Spleen (tissue), 11 donors: ENCODE measurements around the gene RD3L. TPM values are rescaled to one million over a fixed set of nuclear protein-coding genes. Genes with fewer than 3 reads are reported as not detected.
A peak's percentile ranks its signal among the peaks of the same experiment; 100 is the strongest.

Experiments used
- DNase-seq: peaks from one replicate; pipeline ENCODE4 v3.0.0-alpha.2; 2020
- H3K27ac ChIP-seq, 8 donors: fragments of 200-600 bp; sonication (generic) in 7 of 8; 1 replicate in 4 of 8; 2 replicates in 4 of 8; pipeline versions ENCODE4 v1.5.0 to v1.8.0; 2016 to 2021; ENCODE audit warnings: inconsistent platforms in 4 of 8, mild to moderate bottlenecking in 4 of 8, moderate library complexity in 1 of 8
- H3K27me3 ChIP-seq, 7 donors: fragments of 200-600 bp; sonication (generic) in 6 of 7; replicated peaks in 1 of 7; 1 replicate in 4 of 7; 2 replicates in 3 of 7; pipeline versions ENCODE4 v1.5.0 to v1.8.0; 2016 to 2021; ENCODE audit warnings: inconsistent platforms in 3 of 7, mild to moderate bottlenecking in 1 of 7
- H3K36me3 ChIP-seq, 6 donors: fragments of 200-600 bp; sonication (generic) in 5 of 6; 1 replicate in 4 of 6; 2 replicates in 2 of 6; pipeline versions ENCODE4 v1.5.0 to v1.8.0; 2016 to 2021; ENCODE audit warnings: inconsistent platforms in 2 of 6
- H3K4me1 ChIP-seq, 6 donors: fragments of 200-600 bp; sonication (generic) in 5 of 6; 1 replicate in 3 of 6; 2 replicates in 3 of 6; pipeline versions ENCODE4 v1.5.0 to v1.8.0; 2016 to 2021; ENCODE audit warnings: inconsistent platforms in 3 of 6
- H3K4me3 ChIP-seq, 8 donors: fragments of 200-600 bp; sonication (generic) in 7 of 8; 1 replicate in 4 of 8; 2 replicates in 4 of 8; pipeline versions ENCODE4 v1.5.0 to v1.8.0; 2016 to 2021; ENCODE audit warnings: inconsistent platforms in 4 of 8, mild to moderate bottlenecking in 4 of 8, moderate library complexity in 2 of 8
- H3K9me3 ChIP-seq, 8 donors: fragments of 200-600 bp; sonication (generic) in 7 of 8; 1 replicate in 4 of 8; 2 replicates in 4 of 8; pipeline versions ENCODE4 v1.5.0 to v1.8.0; 2016 to 2021; ENCODE audit warnings: inconsistent platforms in 4 of 8
- POLR2A ChIP-seq, 3 donors: fragments of 450-650 bp; IDR thresholded peaks; one replicate each; pipeline ENCODE4 v1.5.1; 2017; ENCODE audit warnings: antibody characterized with exemption in 3 of 3, mild to moderate bottlenecking in 1 of 3
- POLR2AphosphoS5 ChIP-seq, 3 donors: sonication (generic); formaldehyde crosslinking; IDR thresholded peaks; one replicate each; pipeline ENCODE4 v1.5.1; 2017; ENCODE audit warnings: antibody characterized with exemption in 3 of 3
- WGBS, 5 donors: extraction: QIAGEN DNeasy Blood & Tissue Kit in 3 of 5; methylation state at CpG; one replicate each; pipeline versions ENCODE4 v1.1.5 to v1.1.7; 2013 to 2018; 5-methylcytosine and 5-hydroxymethylcytosine counted together
- intact Hi-C: fragments of 100-400 bp; cut with DNase I; formaldehyde crosslinking; loops from one replicate; pipeline ENCODE4 v1.15.0; 2023; ENCODE audit warnings: low total_unique reads
- polyA plus RNA-seq, 3 donors: library from polyadenylated mRNA; stranded (reverse); fragments of 200-250 nt; gene quantifications; one replicate each; pipeline ENCODE4 v1.2.1, GENCODE V29; 2013
- total RNA-seq, 7 donors: library from RNA; depleted of rRNA in 3 of 7; stranded (reverse); fragments of >200 nt in 3 of 7; fragmentation: NEBNext Ultra II Directional in 4 of 7; extraction: Animal tissue kit (Norgen Biotek cat#: 25700) in 4 of 7; gene quantifications; one replicate each; pipeline versions ENCODE4 v1.1.0 to v1.2.1, GENCODE V29; 2016 to 2021
- TF ChIP-seq, protein P1 (sequence below), 11 experiments: fragments of 200-600 bp in 7 of 11; fragments of 450-650 bp in 4 of 11; sonication (generic) in 4 of 11; IDR thresholded peaks in 8 of 11; conservative IDR thresholded peaks in 3 of 11; 1 replicate in 7 of 11; 2 replicates in 4 of 11; pipeline versions ENCODE4 v1.4.0 to v1.8.0; 2016 to 2021; ENCODE audit warnings: antibody characterized with exemption in 11 of 11, inconsistent platforms in 4 of 11, mild to moderate bottlenecking in 1 of 11
- donor health status: healthy with polysubstance abuse.
- donor health status: DM: no; HTN: no; CAD: no; lungs with moderate emphysema.
- donor health status: DM: no; HTN: no; CAD: no.
- donor health status: Bipolar disorder and iron deficiency.
- donor health status: healthy.
- donor health status: DM: no; HTN: no; CAD: no.
- donor health status: DM: yes; HTN: yes; CAD: no.

RD3L gene
- total and polyA plus RNA-seq, 10 donors, result not detected

DNA sequence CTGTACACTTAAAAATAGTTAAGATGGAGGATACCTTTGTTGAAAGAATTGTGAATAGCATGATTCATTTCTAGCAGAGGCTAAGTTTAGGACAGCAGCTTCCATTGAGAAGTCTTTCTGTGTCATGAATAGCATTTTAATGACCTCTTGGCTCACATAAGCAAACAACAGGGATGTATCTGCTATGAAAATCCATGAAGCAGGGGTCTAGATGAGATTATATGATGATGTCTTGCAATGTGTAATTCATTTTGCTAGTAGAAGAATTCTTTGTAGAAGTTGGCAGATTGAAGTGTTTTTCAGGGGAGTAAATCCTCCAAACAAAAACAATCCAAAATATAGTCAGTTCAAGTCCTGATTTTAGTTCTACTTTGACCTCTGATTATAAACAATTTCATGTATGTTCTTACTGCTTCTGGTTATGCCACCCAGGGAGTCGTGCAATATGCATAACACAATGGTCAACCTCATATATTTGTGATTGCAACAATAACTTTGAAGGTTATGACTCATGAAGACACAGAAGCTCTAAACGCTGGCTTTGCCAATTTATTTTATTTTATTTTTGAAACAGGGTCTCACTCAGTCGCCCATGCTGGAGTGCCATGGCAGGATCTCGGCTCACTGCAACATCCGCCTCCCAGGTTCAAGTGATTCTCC lies 6.9 kb upstream of the RD3L start:
- Histone ChIP-seq H3K36me3 (no peaks in the 10 kb centered on the region), H3K27me3 (peaks cover 0 to 30% (median 0%) of the 10 kb centered on the region in 7 donors), H3K27ac (peak overlapping the region in 4 of 8 donors; percentile 55 to 81 (median 70)), H3K9me3 (peaks cover 0 to 7% (median 0%) of the 10 kb centered on the region in 8 donors), H3K4me1 (no peaks in the 10 kb centered on the region), H3K4me3 (no peak overlapping the region)
- WGBS, 5 donors, result 64 to 84% (median 79%) methylated on average over 5 of the region's 5 CpGs
- TF ChIP-seq POLR2AphosphoS5 (IDR thresholded peaks at IDR 0.05) (no peak), POLR2A (IDR thresholded peaks at IDR 0.05) (no peak)
- TF ChIP-seq, protein P1, sequence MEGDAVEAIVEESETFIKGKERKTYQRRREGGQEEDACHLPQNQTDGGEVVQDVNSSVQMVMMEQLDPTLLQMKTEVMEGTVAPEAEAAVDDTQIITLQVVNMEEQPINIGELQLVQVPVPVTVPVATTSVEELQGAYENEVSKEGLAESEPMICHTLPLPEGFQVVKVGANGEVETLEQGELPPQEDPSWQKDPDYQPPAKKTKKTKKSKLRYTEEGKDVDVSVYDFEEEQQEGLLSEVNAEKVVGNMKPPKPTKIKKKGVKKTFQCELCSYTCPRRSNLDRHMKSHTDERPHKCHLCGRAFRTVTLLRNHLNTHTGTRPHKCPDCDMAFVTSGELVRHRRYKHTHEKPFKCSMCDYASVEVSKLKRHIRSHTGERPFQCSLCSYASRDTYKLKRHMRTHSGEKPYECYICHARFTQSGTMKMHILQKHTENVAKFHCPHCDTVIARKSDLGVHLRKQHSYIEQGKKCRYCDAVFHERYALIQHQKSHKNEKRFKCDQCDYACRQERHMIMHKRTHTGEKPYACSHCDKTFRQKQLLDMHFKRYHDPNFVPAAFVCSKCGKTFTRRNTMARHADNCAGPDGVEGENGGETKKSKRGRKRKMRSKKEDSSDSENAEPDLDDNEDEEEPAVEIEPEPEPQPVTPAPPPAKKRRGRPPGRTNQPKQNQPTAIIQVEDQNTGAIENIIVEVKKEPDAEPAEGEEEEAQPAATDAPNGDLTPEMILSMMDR (IDR thresholded peaks at IDR 0.05 in 8 of 11, conservative IDR thresholded peaks at IDR 0.05 in 3 of 11), result no peak
- intact Hi-C loops, result no loop called here
- DNase-seq, result no peak

DNA sequence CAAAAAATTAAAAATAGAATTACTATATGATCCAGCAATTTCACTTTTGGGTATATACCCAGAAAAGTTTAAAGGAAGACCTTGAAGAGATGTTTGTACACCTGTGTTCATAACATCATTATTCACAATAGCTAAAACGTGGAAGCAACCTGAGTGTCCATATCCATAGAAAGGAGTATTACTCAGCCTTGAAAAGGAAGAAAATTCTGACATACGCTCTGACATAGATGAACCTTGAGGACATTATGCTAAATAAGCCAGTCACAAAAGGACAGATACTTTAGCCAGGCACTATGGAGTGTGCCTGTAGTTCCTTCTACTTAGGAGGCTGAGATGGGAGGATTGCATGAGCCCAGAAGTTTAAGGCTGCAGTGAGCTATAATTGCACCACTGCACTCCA lies 6.1 kb upstream of the RD3L start:
- H3K36me3 ChIP-seq, result no peaks in the 10 kb centered on the region
- H3K4me1 ChIP-seq, result no peaks in the 10 kb centered on the region
- H3K27me3 ChIP-seq, result peaks cover 0 to 33% (median 0%) of the 10 kb centered on the region in 7 donors
- peaks cover 0 to 7% (median 0%) of the 10 kb centered on the region in 8 donors for H3K9me3 ChIP-seq
- no peak for DNase-seq
- intact Hi-C loops, result no loop called here
- no peak for TF ChIP-seq POLR2AphosphoS5 (IDR thresholded peaks at IDR 0.05)
- TF ChIP-seq, protein P1 (IDR thresholded peaks at IDR 0.05 in 8 of 11, conservative IDR thresholded peaks at IDR 0.05 in 3 of 11), result no peak
- TF ChIP-seq POLR2A (IDR thresholded peaks at IDR 0.05), result no peak
- peak overlapping the region in 2 of 8 donors; percentile 64 to 81 for H3K27ac ChIP-seq
- no peak overlapping the region for H3K4me3 ChIP-seq
- 75 to 91% (median 87%) methylated on average over 2 of the region's 2 CpGs for WGBS, 5 donors

DNA sequence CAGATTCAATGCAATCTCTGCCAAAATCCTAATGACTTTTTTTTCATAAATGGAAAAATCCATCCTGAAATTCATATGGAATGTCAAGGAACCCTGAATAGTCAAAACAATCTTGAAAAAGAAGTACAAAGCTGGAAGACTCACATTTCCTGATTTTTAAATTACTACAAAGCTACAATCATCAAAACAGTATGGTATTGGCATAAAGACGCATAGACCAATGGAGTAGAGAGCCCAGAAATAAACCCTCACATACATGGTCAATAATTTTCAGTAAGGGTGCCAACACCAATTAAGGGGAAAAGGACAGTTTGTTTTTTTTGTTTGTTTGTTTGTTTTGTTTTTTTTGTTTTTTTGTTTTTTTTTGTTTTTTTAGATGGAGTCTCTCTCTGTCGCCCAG lies 4.6 kb upstream of the RD3L start:
- H3K36me3 ChIP-seq, result no peaks in the 10 kb centered on the region
- no peak for DNase-seq
- H3K27me3 ChIP-seq, result peaks cover 0 to 39% (median 0%) of the 10 kb centered on the region in 7 donors
- TF ChIP-seq POLR2A (IDR thresholded peaks at IDR 0.05) (no peak), POLR2AphosphoS5 (IDR thresholded peaks at IDR 0.05) (no peak)
- TF ChIP-seq, protein P1 (IDR thresholded peaks at IDR 0.05 in 8 of 11, conservative IDR thresholded peaks at IDR 0.05 in 3 of 11), result no peak
- intact Hi-C loops, result no loop called here
- H3K27ac ChIP-seq, result no peak overlapping the region
- H3K4me1 ChIP-seq, result no peaks in the 10 kb centered on the region
- WGBS, 5 donors, result 90 to 93% (median 91%) methylated on average over 2 of the region's 2 CpGs
- H3K4me3 ChIP-seq, result no peak overlapping the region
- peaks cover 0 to 7% (median 0%) of the 10 kb centered on the region in 8 donors for H3K9me3 ChIP-seq

DNA sequence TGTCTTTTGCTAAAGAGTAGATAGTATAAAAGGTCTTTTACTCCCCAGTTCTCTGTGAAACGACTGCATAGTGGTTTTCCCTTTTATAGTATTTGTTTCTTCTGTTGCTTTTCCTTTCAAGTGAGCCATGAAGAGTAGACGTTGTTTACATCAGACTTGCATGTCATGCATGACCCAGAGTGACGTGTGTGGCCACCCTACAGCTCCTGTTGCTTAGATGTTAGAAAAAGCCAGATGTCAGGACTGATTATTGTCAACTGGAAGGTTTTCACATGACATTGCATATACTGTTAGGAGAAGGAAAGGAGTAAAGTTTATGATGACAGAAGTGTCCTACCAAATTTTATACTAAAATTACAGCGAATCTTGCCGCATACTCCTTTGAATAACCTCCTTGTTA lies 1.3 kb upstream of the RD3L start:
- peaks cover 0 to 7% (median 0%) of the 10 kb centered on the region in 8 donors for H3K9me3 ChIP-seq
- no peak overlapping the region for H3K4me3 ChIP-seq
- WGBS, 5 donors, result 63 to 75% (median 70%) methylated on average over 5 of the region's 5 CpGs
- no peaks in the 10 kb centered on the region for H3K36me3 ChIP-seq
- no peak overlapping the region for H3K27ac ChIP-seq
- no peak for TF ChIP-seq POLR2AphosphoS5 (IDR thresholded peaks at IDR 0.05)
- H3K4me1 ChIP-seq, result no peaks in the 10 kb centered on the region
- peaks cover 0 to 54% (median 0%) of the 10 kb centered on the region in 7 donors for H3K27me3 ChIP-seq
- intact Hi-C loops, result no loop called here
- DNase-seq, result no peak
